Effector memory CD4-positive, alpha-beta T cell (primary cell): Measurements from ENCODE around the gene TERB1.

ENCODE experiments used
- DNase-seq, 3 donors: peaks; one replicate each; pipeline ENCODE4 v3.0.0-alpha.2; 2020
- H3K27ac ChIP-seq: 2 replicates; pipeline ENCODE4 v1.7.0; 2013; ENCODE audit warnings: mild to moderate bottlenecking, low read length, moderate library complexity; ENCODE audit not compliant: insufficient read depth, poor library complexity, severe bottlenecking
- H3K27me3 ChIP-seq: replicated peaks from 2 replicates; pipeline ENCODE4 v1.7.0; 2013; ENCODE audit warnings: mild to moderate bottlenecking, low read length; ENCODE audit not compliant: insufficient read depth, control insufficient read depth, poor library complexity, severe bottlenecking
- H3K36me3 ChIP-seq: 2 replicates; pipeline ENCODE4 v1.7.0; 2013; ENCODE audit warnings: mild to moderate bottlenecking, low read length, moderate library complexity; ENCODE audit not compliant: control insufficient read depth, insufficient read depth
- H3K4me1 ChIP-seq: 2 replicates; pipeline ENCODE4 v1.7.0; 2013; ENCODE audit warnings: low read length, mild to moderate bottlenecking; ENCODE audit not compliant: control insufficient read depth, insufficient read depth, poor library complexity, severe bottlenecking
- H3K4me3 ChIP-seq: 2 replicates; pipeline ENCODE4 v1.7.0; 2013; ENCODE audit warnings: low read length, low read depth, mild to moderate bottlenecking; ENCODE audit not compliant: insufficient read depth, poor library complexity, severe bottlenecking
- H3K9me3 ChIP-seq: 2 replicates; pipeline ENCODE4 v1.7.0; 2013; ENCODE audit warnings: mild to moderate bottlenecking, low read length, moderate library complexity; ENCODE audit not compliant: control insufficient read depth

The TERB1 gene

DNA sequence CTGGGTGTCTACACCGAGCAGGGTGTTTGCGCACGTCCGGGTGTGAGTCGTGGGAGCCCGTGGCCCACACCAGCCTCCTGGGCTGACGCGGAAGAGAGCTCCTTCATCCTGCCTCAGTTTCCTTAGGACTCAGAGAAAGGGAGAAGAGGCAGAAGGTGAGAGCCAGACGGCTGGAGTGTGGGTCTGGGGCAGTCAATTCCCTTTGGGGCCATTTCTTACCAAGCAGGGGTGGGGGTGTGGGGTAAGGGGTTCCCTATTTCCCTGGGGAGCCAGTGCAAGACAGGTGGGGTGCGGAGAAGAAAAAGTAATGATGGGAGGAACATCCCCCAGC, 43.7 kb upstream of the TERB1 start:
- H3K27me3 ChIP-seq, result peaks cover 3% of the 10 kb centered on the region
- H3K27ac ChIP-seq, result no peak overlapping the region
- no peaks in the 10 kb centered on the region for H3K9me3 ChIP-seq
- no peaks in the 10 kb centered on the region for H3K36me3 ChIP-seq
- peak overlapping the region; percentile 35 for H3K4me3 ChIP-seq
- DNase-seq, result no peak
- peaks cover 10% of the 10 kb centered on the region for H3K4me1 ChIP-seq

DNA sequence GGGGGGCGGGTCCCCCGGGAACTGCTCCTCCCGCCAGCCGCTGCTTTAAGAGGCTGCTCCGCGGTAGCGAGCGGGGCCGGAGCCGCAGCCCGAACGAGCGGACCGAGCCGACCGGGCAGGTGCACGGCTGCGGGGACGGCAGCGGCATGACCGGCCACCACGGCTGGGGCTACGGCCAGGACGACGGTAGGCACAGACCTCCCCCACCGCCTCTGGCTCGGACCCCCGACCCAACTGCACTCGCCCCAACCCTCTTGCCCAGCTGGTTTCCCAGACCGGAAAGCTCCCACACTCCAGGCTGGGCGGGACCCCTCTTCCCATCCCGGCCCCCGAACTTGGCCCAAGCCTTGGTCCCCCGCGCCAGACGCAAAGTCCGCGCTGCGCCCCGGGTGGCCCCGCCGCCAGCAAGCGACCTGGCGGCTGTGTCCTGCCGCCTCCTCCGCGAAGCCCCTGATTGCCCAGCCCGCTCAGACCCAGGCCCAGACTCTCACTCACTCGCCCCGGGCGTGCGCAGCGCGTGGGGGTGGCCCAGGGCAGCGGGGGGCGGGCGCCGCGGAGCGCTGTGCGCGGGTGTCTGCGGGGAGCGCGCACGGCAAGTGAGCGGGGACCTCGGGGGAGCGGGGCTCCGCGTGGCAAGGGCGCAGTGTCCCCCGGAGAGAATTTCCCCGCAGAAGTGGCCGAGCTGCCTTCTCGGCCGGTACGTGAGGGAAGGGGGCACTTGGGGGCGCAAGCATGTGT, 43.1 kb upstream of the TERB1 start, which contains the start of gene CA7:
Gene CA7 (plus strand): TSS at position 73 of the 738 bp plus-strand sequence. CDS start 74 bp downstream, at position 147.
- H3K27me3 ChIP-seq, result peaks cover 3% of the 10 kb centered on the region
- H3K4me1 ChIP-seq, result peaks cover 10% of the 10 kb centered on the region
- DNase-seq, result no peak
- H3K27ac ChIP-seq, result no peak within 1 kb of the TSS
- H3K9me3 ChIP-seq, result no peaks in the 10 kb centered on the region
- peak within 1 kb of the TSS; percentile 35 for H3K4me3 ChIP-seq
- no peaks in the 10 kb centered on the region for H3K36me3 ChIP-seq

DNA sequence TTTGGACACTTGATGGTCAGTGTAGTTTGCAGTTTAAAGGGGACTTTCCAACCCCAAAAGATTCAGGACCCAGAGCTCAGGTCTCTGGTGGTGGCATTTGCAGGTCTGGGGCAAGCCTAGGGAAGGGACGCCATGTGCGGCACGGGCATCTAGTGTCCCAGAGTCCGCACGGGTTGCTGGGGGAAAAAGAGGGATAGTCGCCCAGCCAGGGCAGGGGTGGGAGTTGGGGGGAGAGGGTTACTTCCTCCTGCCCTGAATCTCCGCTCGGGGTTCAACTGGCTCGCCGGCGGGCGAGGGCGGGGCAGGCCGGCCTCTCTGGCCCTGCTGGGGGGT, 42.6 kb upstream of the TERB1 start:
- Histone ChIP-seq H3K27ac (no peak overlapping the region), H3K36me3 (no peaks in the 10 kb centered on the region), H3K9me3 (no peaks in the 10 kb centered on the region), H3K27me3 (peaks cover 3% of the 10 kb centered on the region), H3K4me3 (no peak overlapping the region), H3K4me1 (peaks cover 10% of the 10 kb centered on the region)
- no peak for DNase-seq

DNA sequence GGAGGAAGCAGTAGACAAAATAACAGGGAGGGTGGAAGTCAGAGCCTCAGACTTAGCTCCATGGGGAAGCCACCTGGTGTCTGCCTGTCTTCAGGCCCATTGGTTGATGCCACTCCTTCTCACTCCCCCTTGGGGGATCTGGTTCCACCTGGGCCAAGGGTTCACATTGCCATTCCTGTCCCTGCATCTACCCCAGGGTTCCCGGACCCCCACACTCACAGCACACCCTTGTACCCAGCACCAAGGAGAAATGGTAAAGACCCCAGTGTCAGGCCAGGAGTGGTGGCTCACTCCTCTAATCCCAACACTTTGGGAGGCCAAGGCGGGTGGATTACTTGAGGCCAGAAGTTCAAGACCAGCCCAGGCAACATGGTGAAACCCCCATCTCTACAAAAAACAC, 41.8 kb upstream of the TERB1 start:
- Histone ChIP-seq H3K4me1 (peaks cover 10% of the 10 kb centered on the region), H3K9me3 (no peaks in the 10 kb centered on the region), H3K4me3 (no peak overlapping the region), H3K27me3 (peaks cover 3% of the 10 kb centered on the region), H3K27ac (no peak overlapping the region), H3K36me3 (no peaks in the 10 kb centered on the region)
- DNase-seq, result no peak

DNA sequence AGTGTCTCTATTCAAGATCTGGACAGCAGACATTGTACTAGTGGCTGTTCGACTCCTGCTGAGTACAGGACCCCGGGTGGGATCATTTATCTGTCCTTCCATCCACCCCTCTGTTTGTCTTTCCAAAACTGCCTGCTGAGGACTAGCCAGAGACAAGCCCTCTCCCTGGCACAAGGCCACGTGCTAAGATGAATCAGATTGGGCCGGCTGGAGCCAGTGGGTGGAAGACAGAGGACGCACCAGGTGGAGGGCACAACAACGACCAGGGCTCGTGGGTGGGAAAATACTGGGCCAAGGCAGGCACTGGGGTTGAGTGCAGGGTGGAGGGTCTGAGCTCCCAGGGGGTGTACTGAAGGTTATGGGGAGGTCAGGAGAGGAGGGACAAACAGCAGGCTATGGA, 41.4 kb upstream of the TERB1 start:
- Histone ChIP-seq H3K36me3 (no peaks in the 10 kb centered on the region), H3K9me3 (no peaks in the 10 kb centered on the region), H3K4me3 (no peak overlapping the region), H3K4me1 (peaks cover 10% of the 10 kb centered on the region), H3K27ac (no peak overlapping the region), H3K27me3 (peaks cover 3% of the 10 kb centered on the region)
- no peak for DNase-seq

DNA sequence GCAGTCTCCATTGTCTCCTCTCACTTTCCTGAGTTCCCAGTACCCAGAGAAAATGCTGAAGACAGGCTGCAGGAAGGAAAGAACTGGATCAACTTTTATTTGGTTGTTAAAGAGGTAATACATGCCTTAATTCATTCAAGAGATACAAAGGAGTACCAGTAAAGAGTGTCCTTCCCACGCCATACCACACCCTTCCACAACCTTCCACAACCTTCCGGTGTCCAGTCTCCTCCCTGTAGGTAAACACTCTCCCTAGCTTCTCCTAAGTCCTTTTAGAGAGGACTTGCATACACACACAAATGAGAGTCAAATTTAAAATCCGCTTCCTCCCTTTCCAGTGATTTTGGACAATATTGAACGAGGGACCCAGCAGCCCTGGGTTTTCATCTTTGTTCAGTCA, 40.0 kb upstream of the TERB1 start:
- Histone ChIP-seq H3K36me3 (no peaks in the 10 kb centered on the region), H3K9me3 (no peaks in the 10 kb centered on the region), H3K4me1 (peaks cover 10% of the 10 kb centered on the region), H3K27me3 (no peaks in the 10 kb centered on the region), H3K4me3 (no peak overlapping the region), H3K27ac (no peak overlapping the region)
- no peak for DNase-seq

DNA sequence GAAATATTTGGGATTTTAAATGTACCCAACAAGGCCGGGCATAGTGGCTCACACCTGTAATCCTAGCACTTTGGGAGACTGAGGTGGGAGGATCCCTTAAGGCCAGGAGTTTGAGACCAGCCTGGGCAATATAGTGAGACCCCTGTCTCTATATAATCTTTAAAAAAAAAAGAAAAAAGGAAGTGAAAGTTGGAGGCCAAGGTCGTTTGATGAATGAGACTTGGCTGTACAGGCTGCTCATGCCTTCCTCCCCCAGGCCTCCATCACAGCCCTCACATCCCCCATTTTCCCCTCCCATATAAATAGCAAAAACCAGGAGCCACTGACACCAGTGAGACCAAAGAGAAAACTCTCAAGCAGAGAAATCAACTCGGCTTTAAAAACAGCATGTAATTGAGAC, 39.5 kb upstream of the TERB1 start:
- H3K36me3 ChIP-seq, result no peaks in the 10 kb centered on the region
- no peak for DNase-seq
- no peak overlapping the region for H3K4me3 ChIP-seq
- H3K27me3 ChIP-seq, result no peaks in the 10 kb centered on the region
- peaks cover 10% of the 10 kb centered on the region for H3K4me1 ChIP-seq
- no peaks in the 10 kb centered on the region for H3K9me3 ChIP-seq
- H3K27ac ChIP-seq, result no peak overlapping the region

DNA sequence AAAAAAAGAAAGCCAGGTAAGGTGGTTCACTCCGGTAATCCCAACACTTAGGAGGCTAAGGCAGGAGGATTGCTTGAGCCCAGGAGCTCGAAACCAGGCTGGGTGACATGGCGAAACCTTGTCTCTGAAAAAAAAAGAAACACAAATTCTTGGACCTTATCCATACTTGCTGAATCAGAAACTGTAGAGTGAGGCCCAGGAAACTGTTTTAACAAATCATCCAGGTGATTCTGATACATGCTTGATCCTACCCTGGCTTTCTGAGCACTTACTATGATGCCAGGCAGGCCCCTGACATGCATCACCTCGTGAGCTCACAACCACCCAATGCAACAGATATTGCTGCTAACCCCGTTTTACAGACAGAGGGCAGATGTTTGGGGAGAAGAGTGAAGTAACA, 33.4 kb upstream of the TERB1 start:
- H3K27me3 ChIP-seq, result no peaks in the 10 kb centered on the region
- no peaks in the 10 kb centered on the region for H3K36me3 ChIP-seq
- H3K4me3 ChIP-seq, result no peak overlapping the region
- H3K9me3 ChIP-seq, result no peaks in the 10 kb centered on the region
- peaks cover 5% of the 10 kb centered on the region for H3K4me1 ChIP-seq
- H3K27ac ChIP-seq, result no peak overlapping the region
- no peak for DNase-seq

DNA sequence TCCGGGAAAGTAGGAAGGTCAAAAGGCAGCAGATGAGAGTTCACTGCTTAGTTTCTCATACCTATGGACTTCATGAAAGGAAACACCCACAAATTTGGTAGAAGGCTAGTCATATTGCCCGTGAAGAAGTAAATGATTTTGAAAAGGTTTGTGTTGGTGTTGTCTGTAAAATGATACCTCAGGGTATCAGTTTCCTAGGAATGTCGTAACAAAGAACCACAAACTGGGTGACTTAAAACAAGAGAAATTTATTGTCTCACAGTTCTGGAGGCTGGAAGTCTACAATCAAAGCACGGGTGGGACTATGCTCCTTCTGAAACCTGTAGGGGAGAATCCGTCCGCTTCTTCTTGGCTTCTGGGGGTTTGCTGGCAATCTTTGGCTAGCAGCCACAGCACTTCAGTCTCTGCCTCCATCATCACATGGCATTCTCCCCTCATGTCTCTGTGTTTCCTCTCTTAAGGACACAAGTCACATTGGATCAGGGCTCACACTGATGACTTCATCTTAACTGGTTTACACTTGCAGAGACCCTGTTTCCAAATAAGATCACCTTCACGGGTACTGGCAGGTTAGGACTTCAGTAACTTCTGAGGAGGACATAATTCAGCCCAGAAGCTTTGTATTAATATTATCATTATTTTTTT, 31.4 kb upstream of the TERB1 start:
- H3K4me1 ChIP-seq, result peaks cover 16% of the 10 kb centered on the region
- DNase-seq, result no peak
- no peaks in the 10 kb centered on the region for H3K9me3 ChIP-seq
- H3K27me3 ChIP-seq, result no peaks in the 10 kb centered on the region
- H3K4me3 ChIP-seq, result no peak overlapping the region
- H3K27ac ChIP-seq, result no peak overlapping the region
- H3K36me3 ChIP-seq, result peaks cover 2% of the 10 kb centered on the region

DNA sequence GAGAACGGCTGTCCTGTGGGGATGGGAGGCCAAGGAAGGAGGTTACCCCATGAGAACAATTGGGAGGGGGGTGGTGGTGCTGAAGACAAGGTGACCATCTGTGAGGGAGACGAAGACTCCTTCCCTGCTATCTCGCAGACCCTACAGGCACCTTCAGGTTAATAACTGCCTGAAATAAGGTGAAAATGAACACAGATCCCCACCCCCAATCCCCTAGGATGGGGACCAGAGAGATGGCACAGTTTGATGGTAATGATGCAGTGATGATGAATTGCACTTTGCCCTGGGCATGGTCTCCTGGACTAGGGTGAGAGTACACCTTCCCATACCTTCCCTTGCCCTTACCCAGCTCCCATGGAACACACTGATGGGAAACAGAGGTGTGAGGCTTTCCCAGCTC, 30.8 kb upstream of the TERB1 start:
- Histone ChIP-seq H3K27me3 (no peaks in the 10 kb centered on the region), H3K4me1 (peaks cover 16% of the 10 kb centered on the region), H3K27ac (no peak overlapping the region), H3K9me3 (no peaks in the 10 kb centered on the region), H3K4me3 (no peak overlapping the region), H3K36me3 (peaks cover 4% of the 10 kb centered on the region)
- DNase-seq, result no peak
